ENCODE measurements around the gene CDKN1A.

CDKN1A gene

GRCh38 chr6:36685166-36685924 is 6.8 kb downstream of the CDKN1A start:
- Histone ChIP-seq H3K9ac (ENCODE audit: low read length) (no peak overlapping the region), H3K79me2 (ENCODE audit: low read length) (peaks cover 53% of the 10 kb centered on the region), H3K27me3 (ENCODE audit: low read depth, low read length) (no peaks in the 10 kb centered on the region), H2AFZ (ENCODE audit: low read depth, low read length) (no peak overlapping the region), H3K36me3 (replicated peaks; ENCODE audit: low read depth, low read length) (peaks cover 48% of the 10 kb centered on the region), H3K27ac (ENCODE audit: low read length) (no peak overlapping the region), H3K9me3 (ENCODE audit: insufficient read depth, low read length) (no peaks in the 10 kb centered on the region), H3K4me3 (ENCODE audit: low read length) (no peak overlapping the region), H3K4me1 (ENCODE audit: low read length) (peaks cover 44% of the 10 kb centered on the region), H4K20me1 (ENCODE audit: insufficient read depth, low read length) (peaks cover 37% of the 10 kb centered on the region), H3K4me2 (ENCODE audit: low read length) (no peak overlapping the region)
- TF ChIP-seq CTCF (IDR thresholded peaks at IDR 0.05; ENCODE audit: low read depth, low read length) (no peak), EZH2phosphoT487 (IDR thresholded peaks at IDR 0.05; ENCODE audit: low read depth) (no peak)

- Histone ChIP-seq H3K9ac (ENCODE audit: low read length) (no peak overlapping the region), H3K4me1 (ENCODE audit: low read length) (peaks cover 39% of the 10 kb centered on the region), H3K36me3 (replicated peaks; ENCODE audit: low read depth, low read length) (peaks cover 46% of the 10 kb centered on the region), H4K20me1 (ENCODE audit: insufficient read depth, low read length) (peaks cover 37% of the 10 kb centered on the region), H3K4me2 (ENCODE audit: low read length) (no peak overlapping the region), H3K27ac (ENCODE audit: low read length) (no peak overlapping the region), H3K9me3 (ENCODE audit: insufficient read depth, low read length) (no peaks in the 10 kb centered on the region), H3K79me2 (ENCODE audit: low read length) (peaks cover 45% of the 10 kb centered on the region), H3K4me3 (ENCODE audit: low read length) (no peak overlapping the region), H2AFZ (ENCODE audit: low read depth, low read length) (no peak overlapping the region), H3K27me3 (ENCODE audit: low read depth, low read length) (no peaks in the 10 kb centered on the region)
- no peak for TF ChIP-seq EZH2phosphoT487 (IDR thresholded peaks at IDR 0.05; ENCODE audit: low read depth)
- TF ChIP-seq CTCF (IDR thresholded peaks at IDR 0.05; ENCODE audit: low read depth, low read length), result no peak
Measured at GRCh38 chr6:36685926-36686667, 7.6 kb downstream of the CDKN1A start.

- H2AFZ ChIP-seq (ENCODE audit: low read depth, low read length), result no peak overlapping the region
- no peaks in the 10 kb centered on the region for H3K27me3 ChIP-seq (ENCODE audit: low read depth, low read length)
- peaks cover 37% of the 10 kb centered on the region for H3K79me2 ChIP-seq (ENCODE audit: low read length)
- H3K9ac ChIP-seq (ENCODE audit: low read length), result no peak overlapping the region
- H4K20me1 ChIP-seq (ENCODE audit: insufficient read depth, low read length), result peaks cover 37% of the 10 kb centered on the region
- no peak overlapping the region for H3K4me2 ChIP-seq (ENCODE audit: low read length)
- no peak overlapping the region for H3K27ac ChIP-seq (ENCODE audit: low read length)
- H3K4me1 ChIP-seq (ENCODE audit: low read length), result peaks cover 43% of the 10 kb centered on the region
- no peak for TF ChIP-seq CTCF (IDR thresholded peaks at IDR 0.05; ENCODE audit: low read depth, low read length)
- no peak for TF ChIP-seq EZH2phosphoT487 (IDR thresholded peaks at IDR 0.05; ENCODE audit: low read depth)
- H3K4me3 ChIP-seq (ENCODE audit: low read length), result no peak overlapping the region
- H3K36me3 ChIP-seq (replicated peaks; ENCODE audit: low read depth, low read length), result peaks cover 46% of the 10 kb centered on the region
- H3K9me3 ChIP-seq (ENCODE audit: insufficient read depth, low read length), result no peaks in the 10 kb centered on the region
Measured at GRCh38 chr6:36686668-36687513, 8.4 kb downstream of the CDKN1A start.

Measured in OCI-LY3 (cell line).